ENCODE measurements around the gene KLHL5.

KLHL5 gene

GRCh38 chr4:39050590-39050989 lies 11.4 kb upstream of the KLHL5 start:
- peaks cover 59% of the 10 kb centered on the region for H3K4me1 Mint-ChIP-seq
- peaks cover 23% of the 10 kb centered on the region for H3K36me3 Mint-ChIP-seq

GRCh38 chr4:39051492-39051891 lies 10.5 kb upstream of the KLHL5 start:
- peaks cover 20% of the 10 kb centered on the region for H3K36me3 Mint-ChIP-seq
- H3K27me3 Mint-ChIP-seq, result no peaks in the 10 kb centered on the region
- H3K4me3 Mint-ChIP-seq, result no peak overlapping the region
- no peak for DNase-seq
- CTCF ChIA-PET, result interaction anchor here (1.3 to 1.5 kb wide), 3 partner anchors 10 to 158 kb away, joined by 3 to 6 read pairs (median 4); no protein-coding TSS in a partner anchor
- peak overlapping the region; percentile 17 for H3K27ac Mint-ChIP-seq
- no peaks in the 10 kb centered on the region for H3K9me3 Mint-ChIP-seq
- H3K4me1 Mint-ChIP-seq, result peaks cover 50% of the 10 kb centered on the region

More at GRCh38 chr4:39050590-39050989, 11.4 kb upstream of the KLHL5 start:
- Mint-ChIP-seq H3K27me3 (no peaks in the 10 kb centered on the region), H3K4me3 (no peak overlapping the region), H3K9me3 (no peaks in the 10 kb centered on the region), H3K27ac (no peak overlapping the region)
- no peak for DNase-seq
- CTCF ChIA-PET, result interaction anchor here (1.3 kb wide), 1 partner anchor 148 kb away, joined by 6 read pairs; no protein-coding TSS in a partner anchor

GRCh38 chr4:39053983-39054382 lies 8.0 kb upstream of the KLHL5 start:
- no peak overlapping the region for H3K27ac Mint-ChIP-seq
- CTCF ChIA-PET, result no interaction called here
- H3K4me3 Mint-ChIP-seq, result no peak overlapping the region
- H3K9me3 Mint-ChIP-seq, result no peaks in the 10 kb centered on the region
- DNase-seq, result no peak
- H3K27me3 Mint-ChIP-seq, result no peaks in the 10 kb centered on the region
- H3K4me1 Mint-ChIP-seq, result peaks cover 30% of the 10 kb centered on the region
- H3K36me3 Mint-ChIP-seq, result peaks cover 19% of the 10 kb centered on the region

- CTCF ChIA-PET, result no interaction called here
- Mint-ChIP-seq H3K27me3 (no peaks in the 10 kb centered on the region), H3K9me3 (no peaks in the 10 kb centered on the region), H3K4me1 (peaks cover 26% of the 10 kb centered on the region), H3K36me3 (peaks cover 18% of the 10 kb centered on the region), H3K4me3 (no peak overlapping the region), H3K27ac (no peak overlapping the region)
- DNase-seq, result no peak
These were observed 7.5 kb upstream of the KLHL5 start for GRCh38 chr4:39054497-39054896.

GRCh38 chr4:39056023-39056422 lies 6.0 kb upstream of the KLHL5 start:
- Mint-ChIP-seq H3K27ac (no peak overlapping the region), H3K4me3 (no peak overlapping the region), H3K9me3 (no peaks in the 10 kb centered on the region), H3K36me3 (peaks cover 13% of the 10 kb centered on the region), H3K4me1 (peaks cover 21% of the 10 kb centered on the region), H3K27me3 (no peaks in the 10 kb centered on the region)
- DNase-seq, result no peak
- CTCF ChIA-PET, result no interaction called here

- CTCF ChIA-PET, result interaction anchor here (1.2 kb wide), 1 partner anchor 10 kb away, joined by 3 read pairs; no protein-coding TSS in a partner anchor
- no peaks in the 10 kb centered on the region for H3K9me3 Mint-ChIP-seq
- no peak overlapping the region for H3K4me3 Mint-ChIP-seq
- H3K27me3 Mint-ChIP-seq, result no peaks in the 10 kb centered on the region
- no peak overlapping the region for H3K27ac Mint-ChIP-seq
- DNase-seq, result no peak
- peaks cover 12% of the 10 kb centered on the region for H3K36me3 Mint-ChIP-seq
- H3K4me1 Mint-ChIP-seq, result peaks cover 19% of the 10 kb centered on the region
These were observed 575 bp upstream of the KLHL5 start for GRCh38 chr4:39061457-39061856.

GRCh38 chr4:39062770-39063097 lies 702 bp downstream of the KLHL5 start:
- peaks cover 15% of the 10 kb centered on the region for H3K4me1 Mint-ChIP-seq
- no peaks in the 10 kb centered on the region for H3K27me3 Mint-ChIP-seq
- DNase-seq, result no peak
- H3K27ac Mint-ChIP-seq, result no peak overlapping the region
- peaks cover 10% of the 10 kb centered on the region for H3K36me3 Mint-ChIP-seq
- no peak overlapping the region for H3K4me3 Mint-ChIP-seq
- no peaks in the 10 kb centered on the region for H3K9me3 Mint-ChIP-seq
- CTCF ChIA-PET, result interaction anchor here (0.7 to 1.2 kb wide), 2 partner anchors 71 to 72 kb away, joined by 3 read pairs; no protein-coding TSS in a partner anchor

- H3K9me3 Mint-ChIP-seq, result no peaks in the 10 kb centered on the region
- no peaks in the 10 kb centered on the region for H3K27me3 Mint-ChIP-seq
- CTCF ChIA-PET, result interaction anchor here (0.7 to 1.2 kb wide), 2 partner anchors 70 to 72 kb away, joined by 3 read pairs; no protein-coding TSS in a partner anchor
- H3K4me3 Mint-ChIP-seq, result no peak overlapping the region
- H3K36me3 Mint-ChIP-seq, result peaks cover 10% of the 10 kb centered on the region
- no peak for DNase-seq
- H3K27ac Mint-ChIP-seq, result no peak overlapping the region
- H3K4me1 Mint-ChIP-seq, result peaks cover 15% of the 10 kb centered on the region
These were observed 1.4 kb downstream of the KLHL5 start for GRCh38 chr4:39063430-39063829.

- H3K27me3 Mint-ChIP-seq, result no peaks in the 10 kb centered on the region
- no peak for DNase-seq
- H3K9me3 Mint-ChIP-seq, result no peaks in the 10 kb centered on the region
- H3K4me1 Mint-ChIP-seq, result peaks cover 15% of the 10 kb centered on the region
- H3K36me3 Mint-ChIP-seq, result peaks cover 20% of the 10 kb centered on the region
- H3K27ac Mint-ChIP-seq, result no peak overlapping the region
- no peak overlapping the region for H3K4me3 Mint-ChIP-seq
- CTCF ChIA-PET, result interaction anchor here (0.9 kb wide), 1 partner anchor 36 kb away, joined by 3 read pairs; no protein-coding TSS in a partner anchor
These were observed 4.3 kb downstream of the KLHL5 start for GRCh38 chr4:39066371-39066770.

- Mint-ChIP-seq H3K4me3 (no peak overlapping the region), H3K27ac (no peak overlapping the region), H3K36me3 (peaks cover 19% of the 10 kb centered on the region), H3K9me3 (no peaks in the 10 kb centered on the region), H3K4me1 (peaks cover 10% of the 10 kb centered on the region), H3K27me3 (no peaks in the 10 kb centered on the region)
- no peak for DNase-seq
- CTCF ChIA-PET, result interaction anchor here (0.7 to 1.1 kb wide), 2 partner anchors 12 to 68 kb away, joined by 3 read pairs; no protein-coding TSS in a partner anchor
These were observed 5.0 kb downstream of the KLHL5 start for GRCh38 chr4:39067031-39067430.

- peaks cover 16% of the 10 kb centered on the region for H3K36me3 Mint-ChIP-seq
- H3K27ac Mint-ChIP-seq, result no peak overlapping the region
- H3K27me3 Mint-ChIP-seq, result no peaks in the 10 kb centered on the region
- H3K4me3 Mint-ChIP-seq, result no peak overlapping the region
- CTCF ChIA-PET, result interaction anchor here (0.7 to 1.1 kb wide), 2 partner anchors 11 to 68 kb away, joined by 3 read pairs; no protein-coding TSS in a partner anchor
- H3K4me1 Mint-ChIP-seq, result peaks cover 7% of the 10 kb centered on the region
- no peak for DNase-seq
- H3K9me3 Mint-ChIP-seq, result no peaks in the 10 kb centered on the region
These were observed 5.4 kb downstream of the KLHL5 start for GRCh38 chr4:39067451-39067850.

- no peak for DNase-seq
- Mint-ChIP-seq H3K9me3 (no peaks in the 10 kb centered on the region), H3K27ac (no peak overlapping the region), H3K4me3 (no peak overlapping the region), H3K27me3 (no peaks in the 10 kb centered on the region), H3K36me3 (peaks cover 12% of the 10 kb centered on the region), H3K4me1 (peaks cover 3% of the 10 kb centered on the region)
- CTCF ChIA-PET, result no interaction called here
These were observed 6.9 kb downstream of the KLHL5 start for GRCh38 chr4:39068907-39069306.

GRCh38 chr4:39078829-39079228 lies 16.8 kb downstream of the KLHL5 start:
- Mint-ChIP-seq H3K36me3 (peaks cover 52% of the 10 kb centered on the region), H3K9me3 (no peaks in the 10 kb centered on the region), H3K4me3 (no peak overlapping the region), H3K27me3 (no peaks in the 10 kb centered on the region), H3K27ac (no peak overlapping the region), H3K4me1 (no peaks in the 10 kb centered on the region)
- CTCF ChIA-PET, result interaction anchor here (0.5 kb wide), 1 partner anchor 11 kb away, joined by 3 read pairs; no protein-coding TSS in a partner anchor
- DNase-seq, result no peak

- H3K27ac Mint-ChIP-seq, result no peak overlapping the region
- H3K36me3 Mint-ChIP-seq, result peaks cover 42% of the 10 kb centered on the region
- no peaks in the 10 kb centered on the region for H3K9me3 Mint-ChIP-seq
- no peak overlapping the region for H3K4me3 Mint-ChIP-seq
- DNase-seq, result no peak
- H3K4me1 Mint-ChIP-seq, result peaks cover 6% of the 10 kb centered on the region
- H3K27me3 Mint-ChIP-seq, result no peaks in the 10 kb centered on the region
- CTCF ChIA-PET, result no interaction called here
These were observed 21.1 kb downstream of the KLHL5 start for GRCh38 chr4:39083164-39083563.

GRCh38 chr4:39085891-39086290 lies 23.9 kb downstream of the KLHL5 start:
- no peaks in the 10 kb centered on the region for H3K9me3 Mint-ChIP-seq
- DNase-seq, result no peak
- H3K4me1 Mint-ChIP-seq, result peaks cover 8% of the 10 kb centered on the region
- peaks cover 43% of the 10 kb centered on the region for H3K36me3 Mint-ChIP-seq
- CTCF ChIA-PET, result no interaction called here
- no peak overlapping the region for H3K27ac Mint-ChIP-seq
- no peak overlapping the region for H3K4me3 Mint-ChIP-seq
- H3K27me3 Mint-ChIP-seq, result no peaks in the 10 kb centered on the region
